Karpas-422 (cell line): ENCODE results near the gene KCTD11. TPM values are rescaled to one million over a fixed set of nuclear protein-coding genes. Genes with fewer than 3 reads are reported as not detected.
A peak's percentile ranks its signal among the peaks of the same experiment; 100 is the strongest.

Experiments used
- DNase-seq: peaks from one replicate; pipeline ENCODE4 v3.0.0-alpha.2; 2015
- H2AFZ ChIP-seq: fragments of 200-600 bp; sonication (generic); 2 replicates; pipeline ENCODE4 v1.6.1; 2014; ENCODE audit warnings: antibody characterized with exemption, low read length, mixed read lengths
- H3K27ac ChIP-seq: fragments of 200-600 bp; sonication (generic); 2 replicates; pipeline ENCODE4 v1.5.1; 2014; ENCODE audit warnings: mild to moderate bottlenecking, low read length, moderate library complexity
- H3K27me3 ChIP-seq: fragments of 200-600 bp; sonication (generic); 2 replicates; pipeline ENCODE4 v1.6.1; 2014; ENCODE audit warnings: low read length, mixed read lengths
- H3K36me3 ChIP-seq: fragments of 200-600 bp; sonication (generic); 2 replicates; pipeline ENCODE4 v1.6.1; 2014; ENCODE audit warnings: low read length, mixed read lengths; ENCODE audit not compliant: insufficient read depth
- H3K4me1 ChIP-seq: fragments of 200-600 bp; sonication (generic); 2 replicates; pipeline ENCODE4 v1.6.1; 2014; ENCODE audit warnings: mild to moderate bottlenecking, low read length, mixed read lengths
- H3K4me2 ChIP-seq: fragments of 200-600 bp; sonication (generic); 2 replicates; pipeline ENCODE4 v1.6.1; 2014; ENCODE audit warnings: low read length, low read depth, mild to moderate bottlenecking; ENCODE audit not compliant: poor library complexity, severe bottlenecking
- H3K4me3 ChIP-seq: fragments of 200-600 bp; sonication (generic); 2 replicates; pipeline ENCODE4 v1.5.1; 2014; ENCODE audit warnings: mild to moderate bottlenecking, antibody characterized with exemption, low read length, mixed read lengths
- H3K79me2 ChIP-seq: fragments of 200-600 bp; sonication (generic); 2 replicates; pipeline ENCODE4 v1.6.1; 2014; ENCODE audit warnings: mild to moderate bottlenecking, low read length, mixed read lengths
- H3K9ac ChIP-seq: fragments of 200-600 bp; sonication (generic); 2 replicates; pipeline ENCODE4 v1.6.0; 2014; ENCODE audit warnings: low read length
- H3K9me2 ChIP-seq: fragments of 200-600 bp; sonication (generic), shearing (Covaris generic); replicated peaks from 2 replicates; pipeline ENCODE4 v1.6.0; 2014; ENCODE audit warnings: mild to moderate bottlenecking, low read length, moderate library complexity; ENCODE audit not compliant: insufficient read depth
- H3K9me3 ChIP-seq: fragments of 300-700, 200-600 bp; sonication (generic); 2 replicates; pipeline ENCODE4 v1.6.1; 2014; ENCODE audit warnings: low read length, mixed read lengths
- H4K20me1 ChIP-seq: fragments of 200-600 bp; sonication (generic); 2 replicates; pipeline ENCODE4 v1.6.1; 2014; ENCODE audit warnings: mild to moderate bottlenecking, antibody characterized with exemption, low read length, low read depth; ENCODE audit not compliant: insufficient read depth
- total RNA-seq: library from RNA; depleted of rRNA; stranded (reverse); fragments of >200 nt; shearing (Covaris generic); gene quantifications from 2 replicates; pipeline ENCODE4 v1.2.3, GENCODE V29; 2014; ENCODE audit warnings: low replicate concordance

KCTD11 gene
- total RNA-seq, 1 experiment from 2014 or later: 5.1 TPM

GRCh38 chr17:7317161-7317803 is 34.7 kb upstream of the KCTD11 start:
- no peaks in the 10 kb centered on the region for H3K9me3 ChIP-seq
- no peak for DNase-seq
- peaks cover 11% of the 10 kb centered on the region; the same call in 1 of the 2 replicates for H4K20me1 ChIP-seq
- H3K27me3 ChIP-seq: no peaks in the 10 kb centered on the region
- peaks cover 32% of the 10 kb centered on the region for H3K4me1 ChIP-seq
- no peaks in the 10 kb centered on the region for H3K9me2 ChIP-seq
- no peak overlapping the region for H3K27ac ChIP-seq
- H3K4me2 ChIP-seq: no peak overlapping the region
- no peak overlapping the region for H2AFZ ChIP-seq
- H3K4me3 ChIP-seq: no peak overlapping the region
- H3K9ac ChIP-seq: no peak overlapping the region
- no peaks in the 10 kb centered on the region for H3K79me2 ChIP-seq
- peaks cover 21% of the 10 kb centered on the region for H3K36me3 ChIP-seq

DNA sequence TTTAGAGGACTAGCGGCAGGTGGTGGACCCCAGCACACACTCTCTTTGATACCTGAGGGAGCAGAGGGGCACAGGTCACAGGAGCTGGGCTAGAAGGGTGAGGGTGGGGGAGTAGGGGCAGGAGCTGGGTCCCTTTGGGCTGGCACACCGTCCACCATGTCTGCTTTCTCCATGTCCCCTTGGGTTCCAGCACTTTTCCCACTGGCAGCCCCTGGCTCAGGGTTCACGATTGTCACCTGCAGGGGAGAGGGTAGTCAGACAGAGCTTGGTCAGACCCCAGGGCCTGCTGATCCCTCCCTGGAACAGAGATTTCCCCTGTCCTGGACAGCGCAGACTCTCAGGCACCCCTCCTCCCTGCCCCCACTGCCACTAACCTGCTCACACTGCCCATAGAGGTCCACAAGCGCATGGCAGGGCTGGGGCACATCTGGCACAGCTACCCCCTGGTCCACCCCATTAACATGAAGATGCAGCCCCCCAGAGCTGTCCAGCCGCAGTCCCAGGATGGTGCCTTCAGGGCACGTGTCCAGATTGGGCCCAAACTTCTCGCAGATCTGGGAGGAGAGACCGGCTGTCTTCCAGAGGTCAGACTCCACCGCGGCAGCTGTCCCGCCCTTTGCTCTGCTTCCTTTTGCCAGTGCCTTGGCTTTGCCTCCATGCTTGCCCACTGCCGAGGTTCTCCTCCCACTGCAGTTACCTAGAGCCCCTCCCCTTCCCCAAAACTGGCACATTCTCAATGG is 33.7 kb upstream of the KCTD11 start:
- H4K20me1 ChIP-seq: peaks cover 6% of the 10 kb centered on the region; the same call in 1 of the 2 replicates
- no peaks in the 10 kb centered on the region for H3K9me2 ChIP-seq
- H3K27ac ChIP-seq: no peak overlapping the region
- no peak overlapping the region for H2AFZ ChIP-seq
- no peaks in the 10 kb centered on the region for H3K79me2 ChIP-seq
- DNase-seq: no peak
- peaks cover 22% of the 10 kb centered on the region for H3K36me3 ChIP-seq
- no peak overlapping the region for H3K4me3 ChIP-seq
- no peak overlapping the region for H3K4me2 ChIP-seq
- H3K27me3 ChIP-seq: no peaks in the 10 kb centered on the region
- H3K9ac ChIP-seq: no peak overlapping the region
- no peaks in the 10 kb centered on the region for H3K9me3 ChIP-seq
- H3K4me1 ChIP-seq: peaks cover 22% of the 10 kb centered on the region

DNA sequence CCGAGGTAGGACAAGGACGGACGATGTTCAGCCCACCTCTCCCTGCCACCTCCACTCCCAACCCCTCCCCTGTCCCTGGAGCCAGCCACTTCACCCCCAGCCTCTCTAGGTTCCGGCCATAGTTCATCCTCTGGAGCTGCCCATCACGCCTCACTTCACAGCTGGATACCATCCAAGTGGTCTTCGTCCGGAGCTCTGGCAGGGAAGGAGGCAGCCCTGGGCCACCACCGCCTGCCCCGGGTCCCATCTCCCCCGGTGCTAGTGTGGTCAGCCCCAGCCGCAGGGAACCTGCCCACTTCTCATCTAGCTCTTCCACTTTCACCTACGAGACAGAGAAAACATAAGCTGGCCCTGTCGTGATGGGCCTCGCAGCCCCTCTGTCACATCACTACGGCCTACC is 30.5 kb upstream of the KCTD11 start:
- H3K9me3 ChIP-seq: no peaks in the 10 kb centered on the region
- H4K20me1 ChIP-seq: no peaks in the 10 kb centered on the region
- no peaks in the 10 kb centered on the region for H3K79me2 ChIP-seq
- DNase-seq: no peak
- H2AFZ ChIP-seq: no peak overlapping the region
- H3K4me2 ChIP-seq: no peak overlapping the region
- H3K36me3 ChIP-seq: peaks cover 27% of the 10 kb centered on the region
- H3K27me3 ChIP-seq: no peaks in the 10 kb centered on the region
- H3K4me1 ChIP-seq: peaks cover under 1% of the 10 kb centered on the region; the same call in 1 of the 2 replicates
- no peak overlapping the region for H3K4me3 ChIP-seq
- no peak overlapping the region for H3K27ac ChIP-seq
- no peak overlapping the region for H3K9ac ChIP-seq
- no peaks in the 10 kb centered on the region for H3K9me2 ChIP-seq

- Histone ChIP-seq H3K27me3 (no peaks in the 10 kb centered on the region), H3K9ac (no peak overlapping the region), H3K4me1 (peaks cover 4% of the 10 kb centered on the region), H3K27ac (no peak overlapping the region), H3K4me2 (no peak overlapping the region), H3K36me3 (peaks cover 24% of the 10 kb centered on the region), H2AFZ (no peak overlapping the region), H3K9me2 (no peaks in the 10 kb centered on the region), H3K4me3 (no peak overlapping the region), H4K20me1 (no peaks in the 10 kb centered on the region), H3K9me3 (no peaks in the 10 kb centered on the region), H3K79me2 (peaks cover 11% of the 10 kb centered on the region)
- no peak for DNase-seq
Measured at GRCh38 chr17:7322520-7323194, 29.3 kb upstream of the KCTD11 start.

GRCh38 chr17:7323731-7324437 is 28.1 kb upstream of the KCTD11 start:
- H3K4me2 ChIP-seq: no peak overlapping the region
- H3K9ac ChIP-seq: no peak overlapping the region; the same call in 1 of the 2 replicates
- H2AFZ ChIP-seq: no peak overlapping the region
- H4K20me1 ChIP-seq: no peaks in the 10 kb centered on the region
- H3K4me3 ChIP-seq: no peak overlapping the region
- no peak overlapping the region for H3K27ac ChIP-seq
- no peaks in the 10 kb centered on the region for H3K27me3 ChIP-seq
- H3K9me3 ChIP-seq: no peaks in the 10 kb centered on the region
- H3K9me2 ChIP-seq: no peaks in the 10 kb centered on the region
- peaks cover 23% of the 10 kb centered on the region for H3K79me2 ChIP-seq
- DNase-seq: peak; percentile 73
- H3K36me3 ChIP-seq: peaks cover 20% of the 10 kb centered on the region
- H3K4me1 ChIP-seq: peaks cover 11% of the 10 kb centered on the region

DNA sequence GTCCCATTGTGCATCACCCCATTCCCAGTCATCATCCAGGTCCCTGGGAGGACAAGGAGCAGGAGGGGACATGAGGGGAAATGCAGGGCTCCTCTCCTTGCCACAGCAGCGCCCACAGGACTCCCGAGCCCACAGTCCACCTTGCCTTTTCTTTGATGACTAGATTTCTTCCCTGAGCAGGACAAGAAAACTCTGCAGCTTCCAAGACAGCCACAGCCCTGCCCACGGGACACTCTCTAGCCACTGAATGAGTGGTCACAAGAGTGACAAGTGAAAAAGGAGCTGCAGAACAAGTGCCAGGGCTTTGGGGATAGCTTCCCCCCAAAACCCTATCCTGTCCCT is 27.6 kb upstream of the KCTD11 start:
- Histone ChIP-seq H3K9ac (no peak overlapping the region; the same call in 1 of the 2 replicates), H3K4me1 (peaks cover 11% of the 10 kb centered on the region), H3K27ac (no peak overlapping the region), H3K9me3 (no peaks in the 10 kb centered on the region), H3K27me3 (no peaks in the 10 kb centered on the region), H2AFZ (no peak overlapping the region), H3K4me2 (no peak overlapping the region), H4K20me1 (no peaks in the 10 kb centered on the region), H3K9me2 (no peaks in the 10 kb centered on the region), H3K36me3 (peaks cover 20% of the 10 kb centered on the region), H3K4me3 (no peak overlapping the region), H3K79me2 (peaks cover 24% of the 10 kb centered on the region)
- no peak for DNase-seq

GRCh38 chr17:7325031-7325528 is 26.9 kb upstream of the KCTD11 start:
- peaks cover 20% of the 10 kb centered on the region for H3K36me3 ChIP-seq
- H3K27ac ChIP-seq: no peak overlapping the region
- no peak overlapping the region for H3K9ac ChIP-seq
- H2AFZ ChIP-seq: no peak overlapping the region
- H3K79me2 ChIP-seq: peaks cover 24% of the 10 kb centered on the region
- no peaks in the 10 kb centered on the region for H3K9me2 ChIP-seq
- no peak for DNase-seq
- no peak overlapping the region for H3K4me2 ChIP-seq
- no peaks in the 10 kb centered on the region for H3K9me3 ChIP-seq
- no peaks in the 10 kb centered on the region for H3K27me3 ChIP-seq
- peaks cover 16% of the 10 kb centered on the region for H3K4me1 ChIP-seq
- H4K20me1 ChIP-seq: no peaks in the 10 kb centered on the region
- H3K4me3 ChIP-seq: no peak overlapping the region
